Gastrocnemius medialis (tissue), 4 donors: Measurements from ENCODE around the gene CAMTA1. TPM values are rescaled to one million over a fixed set of nuclear protein-coding genes. Genes with fewer than 3 reads are reported as not detected.
A peak's percentile ranks its signal among the peaks of the same experiment; 100 is the strongest.

Source experiments
- ATAC-seq, 2 donors: fragments of 150-250 bp; one replicate each; pipeline ENCODE4 v1.9.1; 2016
- DNase-seq, 2 donors: peaks; one replicate each; pipeline ENCODE4 v3.0.0-alpha.2; 2019
- H3K27ac ChIP-seq, 4 donors: fragments of 200-600 bp; sonication (generic); 1 replicate in 1 of 4; 2 replicates in 3 of 4; pipeline ENCODE4 v1.5.1; 2016 to 2018; ENCODE audit warnings: mild to moderate bottlenecking in 2 of 4, moderate library complexity in 1 of 4
- H3K27me3 ChIP-seq, 3 donors: fragments of 200-600 bp; sonication (generic) in 2 of 3; 1 replicate in 1 of 3; 2 replicates in 2 of 3; pipeline versions ENCODE4 v1.5.1 to v1.6.0; 2016 to 2019; ENCODE audit warnings: mild to moderate bottlenecking in 1 of 3, moderate library complexity in 1 of 3
- H3K36me3 ChIP-seq, 2 donors: fragments of 200-600 bp; sonication (generic) in 1 of 2; one replicate each; pipeline ENCODE4 v1.5.1; 2017 to 2018
- H3K4me1 ChIP-seq, 2 donors: fragments of 200-600 bp; sonication (generic) in 1 of 2; one replicate each; pipeline ENCODE4 v1.5.1; 2016 to 2017; ENCODE audit warnings: mild to moderate bottlenecking in 2 of 2
- H3K4me3 ChIP-seq, 4 donors: fragments of 200-600 bp; sonication (generic) in 3 of 4; 1 replicate in 1 of 4; 2 replicates in 3 of 4; pipeline ENCODE4 v1.5.1; 2016 to 2019; ENCODE audit warnings: mild to moderate bottlenecking in 2 of 4
- H3K9me3 ChIP-seq, 3 donors: fragments of 200-600 bp; sonication (generic) in 2 of 3; 1 replicate in 1 of 3; 2 replicates in 2 of 3; pipeline ENCODE4 v1.5.1; 2016 to 2019
- CTCF ChIP-seq, 5 experiments: fragments of 450-650 bp in 3 of 5; fragments of 200-600 bp in 2 of 5; sonication (generic) in 2 of 5; IDR thresholded peaks in 4 of 5; conservative IDR thresholded peaks in 1 of 5; 1 replicate in 4 of 5; 2 replicates in 1 of 5; pipeline ENCODE4 v1.5.1; 2016 to 2019; ENCODE audit warnings: antibody characterized with exemption in 5 of 5, mild to moderate bottlenecking in 3 of 5, moderate library complexity in 3 of 5
- POLR2A ChIP-seq, 2 donors: fragments of 450-650 bp; IDR thresholded peaks; one replicate each; pipeline ENCODE4 v1.6.1; 2017; ENCODE audit warnings: antibody characterized with exemption in 2 of 2, mild to moderate bottlenecking in 2 of 2, moderate library complexity in 2 of 2
- in situ Hi-C, 4 donors: fragments of 200-750 bp; cut with MboI; loops; one replicate each; pipeline versions ENCODE4 v1.15.0 to v1.8.0; 2017; ENCODE audit warnings: low sequenced_read_pairs in 4 of 4
- intact Hi-C: fragments of 100-400 bp; cut with DNase I; formaldehyde crosslinking; loops from one replicate; pipeline ENCODE4 v1.15.1; 2023; ENCODE audit warnings: low total_unique reads
- total RNA-seq, 4 donors: library from RNA; depleted of rRNA; stranded (reverse); fragments of >200 nt; gene quantifications; one replicate each; pipeline versions ENCODE4 v1.1.0 to v1.2.3, GENCODE V29; 2016

The CAMTA1 gene
- total RNA-seq, 4 donors from 2014 or later, result 60.5 to 113 (median 70.4) TPM

GRCh38 chr1:7768583-7768982, 983.3 kb downstream of the CAMTA1 start:
- in situ Hi-C loops, result no loop called here
- H3K4me3 ChIP-seq, result no peak overlapping the region
- ATAC-seq (no peak), DNase-seq (no peak)
- H3K36me3 ChIP-seq, result peaks cover 0 to 7% of the 10 kb centered on the region in 2 donors
- no peaks in the 10 kb centered on the region for H3K9me3 ChIP-seq
- peaks cover 6 to 11% of the 10 kb centered on the region in 2 donors for H3K4me1 ChIP-seq
- no peaks in the 10 kb centered on the region for H3K27me3 ChIP-seq
- intact Hi-C loops, result no loop called here
- H3K27ac ChIP-seq, result no peak overlapping the region
- no peak for TF ChIP-seq POLR2A (IDR thresholded peaks at IDR 0.05)
- TF ChIP-seq CTCF (IDR thresholded peaks at IDR 0.05 in 4 of 5, conservative IDR thresholded peaks at IDR 0.05 in 1 of 5), result no peak

- peak overlapping the region; percentile 84 to 97 (median 97) for H3K27ac ChIP-seq
- H3K4me3 ChIP-seq, result peak overlapping the region in 2 of 4 donors; percentile 75 to 78
- TF ChIP-seq CTCF (IDR thresholded peaks at IDR 0.05 in 4 of 5, conservative IDR thresholded peaks at IDR 0.05 in 1 of 5) (no peak), POLR2A (IDR thresholded peaks at IDR 0.05) (no peak)
- no peaks in the 10 kb centered on the region for H3K9me3 ChIP-seq
- ATAC-seq, result no peak
- in situ Hi-C loops, result no loop called here
- H3K27me3 ChIP-seq, result no peaks in the 10 kb centered on the region
- intact Hi-C loops, result loop anchor here (10.0 kb wide), 1 partner anchor 1065 kb away; the partner anchor contains the start of gene DNAJC11
- peaks cover 6 to 11% of the 10 kb centered on the region in 2 donors for H3K4me1 ChIP-seq
- H3K36me3 ChIP-seq, result peaks cover 0 to 7% of the 10 kb centered on the region in 2 donors
- no peak for DNase-seq
These were observed 984.6 kb downstream of the CAMTA1 start for GRCh38 chr1:7769673-7770412.

GRCh38 chr1:7770669-7770996, 985.4 kb downstream of the CAMTA1 start:
- peaks cover 6 to 11% of the 10 kb centered on the region in 2 donors for H3K4me1 ChIP-seq
- intact Hi-C loops, result loop anchor here (10.0 kb wide), 1 partner anchor 1066 kb away; the partner anchor contains the start of gene DNAJC11

GRCh38 chr1:7770997-7771822, 986.0 kb downstream of the CAMTA1 start, which contains the start of gene VAMP3:
TSS of gene VAMP3 (plus strand) at chr1:7771296. CDS start at chr1:7771384, 88 bp downstream.
- Histone ChIP-seq H3K4me1 (peaks cover 6 to 11% of the 10 kb centered on the region in 2 donors), H3K4me3 (peak within 1 kb of the TSS; percentile 75 to 96 (median 84)), H3K9me3 (no peaks in the 10 kb centered on the region), H3K27me3 (no peaks in the 10 kb centered on the region), H3K27ac (peak within 1 kb of the TSS; percentile 84 to 97 (median 97)), H3K36me3 (peaks cover 0 to 7% of the 10 kb centered on the region in 2 donors)
- intact Hi-C loops, result loop anchor here (1.0 to 10.0 kb wide), 2 partner anchors 13 to 1066 kb away; partner anchors contain the start of genes DNAJC11 and PER3
- ATAC-seq (peak; percentile 92 to 94), DNase-seq (peak; percentile 86)
- TF ChIP-seq POLR2A (IDR thresholded peaks at IDR 0.05) (peak; percentile 72 to 81), CTCF (IDR thresholded peaks at IDR 0.05 in 4 of 5, conservative IDR thresholded peaks at IDR 0.05 in 1 of 5) (no peak)
- in situ Hi-C loops, result no loop called here

More at GRCh38 chr1:7770669-7770996, 985.4 kb downstream of the CAMTA1 start:
- peaks cover 0 to 7% of the 10 kb centered on the region in 2 donors for H3K36me3 ChIP-seq
- no peaks in the 10 kb centered on the region for H3K27me3 ChIP-seq
- H3K9me3 ChIP-seq, result no peaks in the 10 kb centered on the region
- peak overlapping the region; percentile 84 to 97 (median 97) for H3K27ac ChIP-seq
- TF ChIP-seq POLR2A (IDR thresholded peaks at IDR 0.05), result no peak
- no peak for TF ChIP-seq CTCF (IDR thresholded peaks at IDR 0.05 in 4 of 5, conservative IDR thresholded peaks at IDR 0.05 in 1 of 5)
- ATAC-seq (peak; percentile 63 to 74), DNase-seq (peak; percentile 29 to 30)
- peak overlapping the region; percentile 75 to 96 (median 84) for H3K4me3 ChIP-seq
- in situ Hi-C loops, result no loop called here
